SK-N-SH (cell line): ENCODE measurements around the gene ITGA6. TPM values are rescaled to one million over a fixed set of nuclear protein-coding genes. Genes with fewer than 3 reads are reported as not detected.

Source experiments
- CTCF ChIA-PET: fragments of 300-600, 350-600 bp; formaldehyde crosslinking; extraction: SDS; loops from one replicate; lab custom pipeline; 2021; lab: Yijun Ruan, JAX
- POLR2A ChIA-PET: fragments of 350-600 bp; sonication (Branson Sonifier 250); formaldehyde crosslinking; extraction: SDS; loops from one replicate; lab custom pipeline; 2020; ENCODE audit warnings: antibody characterized with exemption, inconsistent platforms; lab: Yijun Ruan, JAX
- DNase-seq: peaks from one replicate; pipeline ENCODE4 v3.0.0; 2012
- H2AFZ ChIP-seq: fragments of 200-600 bp; sonication (generic); 2 replicates; pipeline ENCODE4 v1.8.1; 2016; ENCODE audit warnings: antibody characterized with exemption, mild to moderate bottlenecking, low read depth
- H3F3A ChIP-seq: fragments of 200-600 bp; sonication (generic); replicated peaks from 2 replicates; pipeline ENCODE3; 2016; ENCODE audit warnings: antibody characterized with exemption, mild to moderate bottlenecking; ENCODE audit not compliant: insufficient read depth
- H3K27ac ChIP-seq, 2 experiments: fragments of 200-500 bp in 1 of 2; fragments of 200-600 bp in 1 of 2; sonication (Bioruptor generic) in 1 of 2; sonication (generic), shearing (Covaris generic) in 1 of 2; 2 replicates each; pipeline versions ENCODE4 v1.5.1 to v1.6.1; 2014 to 2016; ENCODE audit warnings: low read depth in 2 of 2, inconsistent platforms in 1 of 2, low read length in 1 of 2, mild to moderate bottlenecking in 1 of 2, mixed read lengths in 1 of 2
- H3K27me3 ChIP-seq: fragments of 200-600 bp; sonication (generic), shearing (Covaris generic); 2 replicates; pipeline ENCODE4 v1.6.1; 2016; ENCODE audit warnings: mixed run types; ENCODE audit not compliant: insufficient read depth
- H3K36me3 ChIP-seq, 2 experiments: fragments of 200-500 bp in 1 of 2; fragments of 200-600 bp in 1 of 2; sonication (Bioruptor generic) in 1 of 2; sonication (generic) in 1 of 2; replicated peaks in 1 of 2; 2 replicates each; pipeline versions ENCODE3 to v1.5.1; 2014 to 2016; ENCODE audit warnings: low read length in 1 of 2, mild to moderate bottlenecking in 1 of 2; ENCODE audit not compliant: insufficient read depth in 2 of 2, control insufficient read depth in 1 of 2
- H3K4me1 ChIP-seq, 2 experiments: fragments of 200-500 bp in 1 of 2; fragments of 200-600 bp in 1 of 2; sonication (Bioruptor generic) in 1 of 2; sonication (generic), shearing (Covaris generic) in 1 of 2; 2 replicates each; pipeline versions ENCODE4 v1.5.1 to v1.6.1; 2014 to 2016; ENCODE audit warnings: low read depth in 1 of 2, low read length in 1 of 2, mixed run types in 1 of 2; ENCODE audit not compliant: insufficient read depth in 2 of 2, control insufficient read depth in 1 of 2
- H3K4me2 ChIP-seq: fragments of 200-600 bp; sonication (generic), shearing (Covaris generic); 2 replicates; pipeline ENCODE4 v1.6.1; 2017; ENCODE audit warnings: mixed run types
- H3K4me3 ChIP-seq, 2 experiments: fragments of 200-500 bp in 1 of 2; fragments of 200-600 bp in 1 of 2; sonication (Bioruptor generic) in 1 of 2; sonication (generic), shearing (Covaris generic) in 1 of 2; 2 replicates each; pipeline versions ENCODE4 v1.5.1 to v1.8.1; 2014 to 2016; ENCODE audit warnings: low read depth in 2 of 2, inconsistent platforms in 1 of 2, low read length in 1 of 2, mild to moderate bottlenecking in 1 of 2, mixed read lengths in 1 of 2, moderate library complexity in 1 of 2
- H3K79me2 ChIP-seq: fragments of 200-600 bp; sonication (generic); 2 replicates; pipeline ENCODE4 v1.8.1; 2017; ENCODE audit warnings: mild to moderate bottlenecking; ENCODE audit not compliant: insufficient read depth
- H3K9ac ChIP-seq: fragments of 200-600 bp; sonication (generic); 2 replicates; pipeline ENCODE4 v1.6.1; 2017; ENCODE audit warnings: mixed run types
- H3K9me2 ChIP-seq: fragments of 200-600 bp; sonication (generic); 2 replicates; pipeline ENCODE4 v1.6.1; 2017; ENCODE audit warnings: mixed run types
- H3K9me3 ChIP-seq: fragments of 200-600 bp; sonication (generic); 2 replicates; pipeline ENCODE4 v1.6.1; 2017; ENCODE audit warnings: mixed run types, mild to moderate bottlenecking, moderate library complexity
- H4K20me1 ChIP-seq: fragments of 200-600 bp; sonication (generic); 2 replicates; pipeline ENCODE4 v1.6.1; 2017; ENCODE audit warnings: mild to moderate bottlenecking, mixed run types; ENCODE audit not compliant: insufficient read depth
- CTCF ChIP-seq: fragments of 200-600 bp; sonication (generic); IDR thresholded peaks from 2 replicates; pipeline ENCODE4 v1.6.1; 2017; ENCODE audit warnings: antibody characterized with exemption, mild to moderate bottlenecking, moderate library complexity
- EP300 ChIP-seq, 2 experiments: IDR thresholded peaks; 2 replicates each; pipeline versions ENCODE4 v1.4.0 to v1.6.1; 2012; ENCODE audit warnings: borderline replicate concordance in 1 of 2, low read depth in 1 of 2, low read length in 1 of 2
- GATA2 ChIP-seq: sonication (generic); formaldehyde crosslinking; IDR thresholded peaks from 2 replicates; pipeline ENCODE4 v1.5.0; 2020; ENCODE audit warnings: mild to moderate bottlenecking, missing genetic modification reagents
- IRF3 ChIP-seq: fragments of 150-350 bp; IDR thresholded peaks from 2 replicates; pipeline ENCODE4 v1.6.1; 2016; ENCODE audit warnings: mild to moderate bottlenecking, low read depth, low read length
- MAX ChIP-seq: IDR thresholded peaks from 2 replicates; pipeline ENCODE4 v1.4.0; 2012; ENCODE audit warnings: low read depth
- MXI1 ChIP-seq: IDR thresholded peaks from 2 replicates; pipeline ENCODE4 v1.6.1; 2012; ENCODE audit warnings: mild to moderate bottlenecking, low read depth, low read length, improper control_type of control experiment
- NFIC ChIP-seq: IDR thresholded peaks from 2 replicates; pipeline ENCODE4 v1.4.0; 2012; ENCODE audit warnings: borderline replicate concordance
- RAD21 ChIP-seq: IDR thresholded peaks from 2 replicates; pipeline ENCODE4 v1.6.1; 2012; ENCODE audit warnings: mild to moderate bottlenecking, low read length
- REST ChIP-seq: IDR thresholded peaks from 2 replicates; pipeline ENCODE4 v1.6.1; 2012; ENCODE audit warnings: mild to moderate bottlenecking, low read depth, low read length, moderate library complexity
- RFX5 ChIP-seq: IDR thresholded peaks from 2 replicates; pipeline ENCODE4 v1.6.1; 2012; ENCODE audit warnings: mild to moderate bottlenecking, improper control_type of control experiment, low read length
- RXRA ChIP-seq: IDR thresholded peaks from 2 replicates; pipeline ENCODE4 v1.4.0; 2012; ENCODE audit warnings: low read depth, mild to moderate bottlenecking, borderline replicate concordance
- SIN3A ChIP-seq: IDR thresholded peaks from 2 replicates; pipeline ENCODE4 v1.6.1; 2012; ENCODE audit warnings: low read depth, mild to moderate bottlenecking, low read length, moderate library complexity, borderline replicate concordance
- SMC3 ChIP-seq: IDR thresholded peaks from 2 replicates; pipeline ENCODE4 v1.6.1; 2012; ENCODE audit warnings: low read depth, low read length, improper control_type of control experiment
- WGBS: methylation state at CpG from one replicate; pipeline ENCODE4 v1.1.6; 2017; ENCODE audit warnings: low lambda C conversion rate; 5-methylcytosine and 5-hydroxymethylcytosine counted together
- polyA plus RNA-seq, 3 experiments: library from polyadenylated mRNA; depleted of rRNA; stranded (reverse); fragments of >200 nt; gene quantifications; 2 replicates each; pipeline ENCODE4 v1.2.3, GENCODE V29; 2012
- TF ChIP-seq, protein P1 (sequence below): IDR thresholded peaks from 2 replicates; pipeline ENCODE4; 2012
- TF ChIP-seq, protein P2 (sequence below): fragments of 150-350 bp; IDR thresholded peaks from 2 replicates; pipeline ENCODE4 v1.6.1; 2017; ENCODE audit warnings: antibody characterized with exemption, low read length, low read depth, borderline replicate concordance

The ITGA6 gene
- polyA plus RNA-seq, 1 of the 3 experiments (the other 2 are of a cell fraction) = 26.0 TPM

- peak overlapping the region; percentile 36 to 41; a peak in 3 of 4 replicates for H3K4me3 ChIP-seq
- H3K9me3 ChIP-seq = no peaks in the 10 kb centered on the region
- H2AFZ ChIP-seq = peak overlapping the region; percentile 76
- ChIA-PET CTCF (interaction anchor here (0.6 to 12.4 kb wide), 39 partner anchors 9 to 892 kb away, joined by 3 to 346 read pairs (median 6); partner anchors contain the start of gene DLX2), POLR2A (no interaction called here)
- H3K27ac ChIP-seq = peak overlapping the region in 1 of 2 experiments; percentile 42; a peak in 1 of 4 replicates
- H3K9me2 ChIP-seq = no peaks in the 10 kb centered on the region
- peaks cover 2 to 12% of the 10 kb centered on the region in 2 experiments for H3K36me3 ChIP-seq
- peaks cover 0 to 6% of the 10 kb centered on the region in 2 experiments; a peak in 3 of 4 replicates for H3K4me1 ChIP-seq
- peaks cover 50% of the 10 kb centered on the region for H3K79me2 ChIP-seq
- peak overlapping the region; percentile 66; the same call in 1 of the 2 replicates for H3K4me2 ChIP-seq
- peak; percentile 67 for DNase-seq
- TF ChIP-seq MXI1 (peak; percentile 64; the same call in 1 of the 2 replicates), RXRA (no peak), RAD21 (peak; percentile 97), EP300 (IDR thresholded peaks at IDR 0.05; ENCODE audit: borderline replicate concordance in 1 of 2, low read depth in 1 of 2, low read length in 1 of 2) (no peak), MAX (peak; percentile 85), CTCF (peak; percentile 96), IRF3 (no peak), GATA2 (CRISPR knock-in tag) (peak; percentile 64), RFX5 (peak; percentile 45; the same call in 1 of the 2 replicates), SMC3 (peak; percentile 86), NFIC (no peak), SIN3A (0 out of 2 replicates have a peak, but pooled peaks have one; percentile 54), REST (no peak)
- TF ChIP-seq, protein P1, sequence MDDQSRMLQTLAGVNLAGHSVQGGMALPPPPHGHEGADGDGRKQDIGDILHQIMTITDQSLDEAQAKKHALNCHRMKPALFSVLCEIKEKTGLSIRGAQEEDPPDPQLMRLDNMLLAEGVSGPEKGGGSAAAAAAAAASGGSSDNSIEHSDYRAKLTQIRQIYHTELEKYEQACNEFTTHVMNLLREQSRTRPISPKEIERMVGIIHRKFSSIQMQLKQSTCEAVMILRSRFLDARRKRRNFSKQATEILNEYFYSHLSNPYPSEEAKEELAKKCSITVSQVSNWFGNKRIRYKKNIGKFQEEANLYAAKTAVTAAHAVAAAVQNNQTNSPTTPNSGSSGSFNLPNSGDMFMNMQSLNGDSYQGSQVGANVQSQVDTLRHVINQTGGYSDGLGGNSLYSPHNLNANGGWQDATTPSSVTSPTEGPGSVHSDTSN = no peak
- TF ChIP-seq, protein P2, sequence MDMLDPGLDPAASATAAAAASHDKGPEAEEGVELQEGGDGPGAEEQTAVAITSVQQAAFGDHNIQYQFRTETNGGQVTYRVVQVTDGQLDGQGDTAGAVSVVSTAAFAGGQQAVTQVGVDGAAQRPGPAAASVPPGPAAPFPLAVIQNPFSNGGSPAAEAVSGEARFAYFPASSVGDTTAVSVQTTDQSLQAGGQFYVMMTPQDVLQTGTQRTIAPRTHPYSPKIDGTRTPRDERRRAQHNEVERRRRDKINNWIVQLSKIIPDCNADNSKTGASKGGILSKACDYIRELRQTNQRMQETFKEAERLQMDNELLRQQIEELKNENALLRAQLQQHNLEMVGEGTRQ = no peak
- peaks cover 18% of the 10 kb centered on the region for H3F3A ChIP-seq
- H3K27me3 ChIP-seq = no peaks in the 10 kb centered on the region
- 10% methylated on average over 21 of the region's 24 CpGs for WGBS
- no peaks in the 10 kb centered on the region for H4K20me1 ChIP-seq
- no peak overlapping the region; the same call in 1 of the 2 replicates for H3K9ac ChIP-seq
Measured at GRCh38 chr2:172465417-172466334, 38.3 kb downstream of the ITGA6 start.
